GM18508 (cell line): ENCODE results near the gene BSCL2.
"Not testable (repeated sequence)": the region's sequence is repeated elsewhere in the genome, so short reads cannot be mapped to it uniquely, and the experiment has no call there.

Experiments
- ATAC-seq: cut with Tn5 transposase; IDR thresholded peaks from one replicate; pipeline ENCODE4 v1.9.1; 2021; ENCODE audit warnings: moderate number of reproducible peaks; ENCODE audit not compliant: insufficient read depth, unreplicated experiment

The BSCL2 gene

DNA sequence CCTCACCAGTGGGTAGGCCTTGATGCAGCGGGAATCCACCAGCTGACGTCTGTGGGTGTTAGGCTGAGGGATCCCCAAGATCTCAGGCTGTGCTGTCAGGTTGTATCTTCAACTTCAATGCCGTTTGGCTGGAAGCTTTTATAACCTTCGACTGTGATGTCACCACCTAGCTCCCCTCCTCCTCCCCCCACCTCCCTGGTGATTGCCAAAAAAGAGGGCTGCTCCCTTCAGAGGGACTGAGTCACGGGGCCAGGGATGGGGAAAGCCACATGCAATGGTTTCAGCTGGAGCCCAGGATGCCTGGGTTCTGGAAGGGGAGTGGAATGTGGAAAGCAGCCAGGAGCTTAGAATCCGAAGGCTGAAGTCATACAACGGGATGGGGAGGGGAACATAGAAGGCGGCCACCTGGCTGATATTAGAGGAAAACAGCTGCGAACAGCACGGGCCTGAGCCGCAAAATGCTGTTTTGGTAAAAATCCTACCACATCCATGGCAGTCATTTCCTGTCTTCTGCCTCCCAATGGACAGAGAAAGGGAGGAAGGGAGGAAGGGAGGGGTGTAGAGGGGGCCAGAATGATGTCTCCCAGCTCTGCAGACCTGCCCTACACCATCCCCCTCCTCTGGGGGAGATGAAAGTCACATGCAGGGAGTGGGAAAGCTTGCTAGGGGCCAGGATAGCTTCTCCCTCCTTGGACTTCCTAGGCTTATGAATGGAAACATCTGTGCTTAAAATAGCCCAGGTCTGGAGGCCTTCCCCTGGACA lies 17.6 kb downstream of the BSCL2 start, which contains the start of gene LRRN4CL:
LRRN4CL (minus strand) TSS at position 110 of the 763 bp plus-strand sequence. CDS start 1,022 bp downstream, outside the sequence.
- no peak for ATAC-seq

DNA sequence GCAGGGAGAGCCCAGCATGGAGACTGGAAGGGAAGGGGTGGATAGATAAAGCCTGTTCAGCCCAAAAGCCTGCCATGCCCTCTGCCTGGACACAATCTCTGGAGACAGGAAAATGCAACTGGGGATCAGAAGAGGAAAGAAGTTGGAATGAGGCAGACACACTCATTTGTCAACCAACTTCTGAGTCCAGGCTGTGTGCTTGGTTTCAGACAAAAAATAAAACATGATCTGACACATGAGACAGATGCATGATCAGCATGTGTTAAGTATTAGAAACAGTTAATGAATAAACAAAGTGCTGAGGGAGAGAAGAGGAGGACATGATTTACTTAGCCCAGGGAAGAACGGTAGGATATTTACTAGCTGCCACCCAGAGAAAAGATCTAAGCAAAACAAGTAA lies 18.7 kb downstream of the BSCL2 start:
- ATAC-seq = no peak

DNA sequence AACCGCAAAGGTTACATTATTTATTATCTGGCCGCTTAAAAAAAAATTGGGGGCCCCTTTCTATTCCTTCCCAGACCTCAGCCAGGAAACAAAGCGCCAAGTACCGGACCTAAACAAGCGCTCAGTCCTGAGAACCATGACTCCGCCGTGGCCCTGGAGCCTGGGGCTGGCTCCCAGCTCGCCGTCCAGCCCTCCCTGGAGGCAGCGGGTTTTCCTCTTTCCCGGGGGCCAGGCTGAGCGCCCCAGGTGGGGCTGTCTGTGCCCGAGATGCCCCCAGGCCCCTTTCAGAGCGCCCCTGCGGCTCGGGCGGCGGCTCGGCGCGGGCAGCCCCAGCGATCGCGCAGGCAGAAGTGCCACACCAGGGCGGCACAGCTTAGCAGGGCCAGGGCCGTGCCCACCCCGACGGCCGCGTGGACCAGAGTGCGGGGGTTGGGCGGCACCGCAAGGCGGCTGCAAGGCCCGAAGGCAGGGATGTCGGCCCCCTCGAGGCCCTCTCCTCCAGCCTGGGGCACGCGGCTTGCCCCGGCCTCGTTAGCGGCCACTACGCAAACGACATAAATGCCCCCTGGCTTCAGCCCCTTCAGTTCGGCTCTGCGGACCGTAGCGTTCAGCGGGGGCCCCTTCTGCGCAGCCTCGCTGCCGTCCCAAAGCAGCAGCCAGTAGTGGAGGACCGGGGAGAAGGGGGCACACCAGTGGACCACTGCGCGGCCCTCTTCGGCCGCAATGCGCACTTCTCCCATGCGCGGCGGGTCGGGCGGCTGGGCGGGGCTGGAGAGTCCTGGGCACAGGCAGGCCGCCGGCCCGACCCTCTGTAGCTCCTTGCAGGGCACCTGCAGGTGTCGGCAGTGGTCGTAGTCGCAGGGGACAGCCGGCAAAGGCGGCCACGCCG lies 19.5 kb downstream of the BSCL2 start:
- no peak for ATAC-seq

DNA sequence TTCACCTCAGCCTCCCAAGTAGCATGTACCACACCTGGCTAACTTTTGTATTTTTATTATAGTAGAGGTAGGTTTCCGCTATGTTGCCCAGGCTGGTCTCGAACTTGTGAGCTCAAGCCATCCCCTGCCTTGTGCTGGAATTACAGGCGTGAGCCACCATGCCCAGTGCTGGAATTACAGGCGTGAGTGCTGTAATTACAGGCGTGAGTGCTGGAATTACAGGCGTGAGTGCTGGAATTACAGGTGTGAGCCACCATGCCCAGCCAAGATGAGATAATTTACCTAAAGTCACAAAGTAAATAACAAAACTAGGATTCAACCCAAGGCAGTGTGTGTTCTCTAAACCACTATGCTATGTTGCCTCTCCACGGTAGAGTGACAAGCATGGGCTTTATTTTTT lies 24.7 kb downstream of the BSCL2 start:
- ATAC-seq = no peak

DNA sequence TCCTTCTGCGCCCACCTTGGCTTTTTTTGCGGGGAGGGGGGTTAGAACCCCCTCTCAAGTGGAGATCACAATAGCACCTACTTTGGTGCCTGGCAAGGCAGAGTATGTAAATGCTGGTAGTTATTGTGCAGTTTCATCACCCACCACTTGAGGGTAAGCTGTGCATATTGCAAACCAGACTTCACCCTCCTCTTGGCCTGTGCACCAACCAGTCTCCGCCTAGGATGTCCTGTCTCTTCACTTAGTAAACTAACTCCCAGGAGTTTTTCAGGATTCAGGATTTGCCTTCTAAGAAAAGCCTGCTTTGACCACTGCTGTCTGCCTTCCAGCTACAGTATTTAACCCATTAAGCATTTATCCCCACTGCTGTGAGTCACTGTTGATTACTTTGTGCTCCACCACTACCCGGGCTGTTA lies 26.4 kb downstream of the BSCL2 start:
- ATAC-seq = no peak

DNA sequence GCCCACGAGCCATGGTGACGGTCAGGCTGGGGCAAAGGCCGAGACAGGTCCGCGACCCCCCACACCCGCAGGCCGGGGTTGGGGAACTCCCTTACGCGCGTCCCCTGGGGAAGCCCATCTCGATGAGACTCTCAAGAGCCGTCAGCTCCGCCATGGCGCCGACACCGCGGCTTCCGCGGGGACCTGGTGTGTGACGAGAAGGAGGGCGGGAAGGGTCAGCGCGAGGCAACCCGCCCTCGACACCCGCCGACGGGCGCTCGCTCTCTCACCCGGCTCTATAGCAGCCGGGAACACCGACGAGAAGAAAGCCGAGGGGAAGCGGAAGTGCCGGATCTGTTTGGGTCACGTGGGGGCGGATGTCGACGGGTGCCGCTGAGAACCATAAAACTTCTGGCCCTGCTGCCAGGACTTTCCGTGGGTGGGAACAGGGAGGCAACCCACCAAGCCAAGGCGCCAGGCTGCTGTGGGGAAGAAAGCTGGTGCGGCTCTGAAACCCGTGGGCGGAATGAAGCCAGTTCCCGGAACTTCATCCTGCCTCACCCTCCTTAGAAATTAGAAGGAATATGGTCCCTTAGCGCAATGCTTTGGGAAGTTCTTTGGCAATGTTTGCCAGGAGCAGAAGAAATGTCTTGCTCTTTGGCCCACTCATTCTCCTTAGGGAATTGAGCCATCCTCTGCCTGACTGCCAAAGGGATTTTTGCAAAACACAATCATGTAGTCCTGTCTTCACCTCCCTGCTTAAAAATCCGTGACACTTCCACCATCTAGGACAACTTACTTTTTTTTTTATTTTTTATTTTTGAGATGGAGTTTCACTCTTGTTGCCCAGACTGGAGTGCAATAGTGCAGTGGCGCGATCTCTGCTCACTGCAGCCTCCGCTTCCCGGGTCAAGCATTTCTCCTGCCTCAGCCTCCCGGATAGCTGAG lies 28.2 kb downstream of the BSCL2 start, which contains the start of gene UBXN1:
UBXN1 (minus strand) TSS at position 304 of the 927 bp plus-strand sequence; CDS start at position 154, 150 bp downstream.
- ATAC-seq = no peak

DNA sequence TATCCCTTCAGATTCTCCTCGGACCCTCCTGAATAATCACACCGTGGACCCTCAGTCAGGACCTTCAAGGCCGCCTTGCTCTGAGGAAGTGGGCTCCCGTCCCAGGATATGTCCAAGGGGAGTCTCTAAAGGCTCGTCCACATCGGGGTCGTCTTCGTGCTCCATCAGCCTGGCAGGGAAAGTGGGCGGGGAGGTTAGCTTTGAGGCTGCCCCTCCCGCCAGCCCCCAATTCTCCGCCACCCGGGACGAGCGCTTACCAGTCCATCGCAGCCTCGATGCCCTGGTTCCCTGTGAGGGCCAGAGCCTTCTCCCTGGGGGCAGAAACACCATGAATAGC lies 28.8 kb downstream of the BSCL2 start:
- no peak for ATAC-seq

DNA sequence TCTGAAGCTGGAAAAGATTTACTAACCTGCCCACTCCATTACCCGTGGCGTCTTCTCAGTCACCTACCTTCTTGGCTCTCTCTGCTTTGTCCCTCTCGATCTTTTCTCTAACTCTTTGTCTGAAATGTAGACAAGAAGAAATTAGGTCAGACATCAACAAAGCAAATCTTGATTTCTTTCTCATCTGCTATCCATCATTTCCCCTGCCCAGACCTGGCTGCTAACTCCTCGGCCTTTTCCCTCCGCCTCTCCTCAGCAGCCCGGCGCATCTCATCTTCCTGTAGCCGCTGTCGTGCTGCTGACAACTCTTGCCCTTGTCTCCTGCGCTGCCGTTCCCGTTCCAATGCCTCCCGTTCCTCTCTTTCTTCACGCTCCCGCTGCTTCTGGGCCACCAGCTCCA lies 29.5 kb downstream of the BSCL2 start:
- ATAC-seq = no peak

DNA sequence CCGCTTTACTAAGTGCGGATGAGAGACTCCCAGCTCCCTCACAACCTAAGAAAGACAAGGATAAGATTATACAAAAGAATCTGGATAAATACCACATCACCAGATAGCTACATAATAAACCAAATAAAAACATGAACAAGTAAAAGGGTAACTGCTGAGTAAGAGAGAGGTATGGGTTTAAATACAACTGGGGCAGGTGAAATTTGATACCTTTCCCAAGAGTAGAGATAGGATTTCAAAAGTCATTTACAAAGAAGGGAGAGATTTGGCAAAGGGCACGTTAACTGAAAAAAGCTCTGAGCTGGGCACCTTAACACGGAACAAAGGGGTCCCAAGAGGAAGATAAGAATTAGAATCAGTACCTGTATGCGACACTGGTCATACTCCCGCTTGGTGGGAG lies 30.1 kb downstream of the BSCL2 start:
- ATAC-seq = no peak

DNA sequence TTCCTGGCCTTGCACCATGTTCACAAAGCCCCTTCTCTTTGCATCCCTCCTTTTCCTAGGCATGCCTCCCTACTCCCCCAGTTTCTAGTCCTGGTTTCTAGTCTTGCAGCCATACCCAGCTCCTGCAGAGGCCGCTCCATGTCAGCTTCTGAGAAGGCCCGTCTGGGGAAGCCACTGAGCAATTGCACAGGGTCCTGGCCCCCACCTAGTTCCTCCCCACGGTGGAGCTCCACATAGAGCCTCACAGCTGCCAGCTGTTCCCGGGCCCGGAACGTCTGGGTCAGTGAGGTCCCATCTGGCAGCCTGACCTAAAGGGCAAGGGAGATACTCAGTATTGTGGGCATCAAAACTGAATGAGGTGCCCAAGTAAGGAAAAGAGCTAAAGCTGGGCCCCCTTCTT lies 30.5 kb downstream of the BSCL2 start:
- ATAC-seq = no peak

DNA sequence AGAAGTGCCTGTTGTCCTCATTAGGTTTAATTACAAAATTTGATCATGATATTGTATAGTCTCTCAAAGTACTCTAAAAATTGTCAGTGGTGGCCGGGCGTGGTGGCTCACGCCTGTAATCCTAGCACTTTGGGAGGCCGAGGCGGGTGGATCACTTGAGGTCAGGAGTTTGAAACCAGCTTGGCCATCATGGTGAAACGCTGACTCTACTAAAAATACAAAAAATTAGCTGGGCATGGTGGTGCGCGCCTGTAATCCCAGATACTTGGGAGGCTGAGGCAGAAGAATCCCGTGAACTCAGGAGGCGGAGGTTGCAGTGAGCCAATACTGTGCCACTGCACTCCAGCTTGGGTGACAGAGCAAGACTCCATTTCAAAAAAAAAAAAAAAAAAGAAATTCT lies 31.8 kb downstream of the BSCL2 start:
- not testable (repeated sequence) for ATAC-seq

DNA sequence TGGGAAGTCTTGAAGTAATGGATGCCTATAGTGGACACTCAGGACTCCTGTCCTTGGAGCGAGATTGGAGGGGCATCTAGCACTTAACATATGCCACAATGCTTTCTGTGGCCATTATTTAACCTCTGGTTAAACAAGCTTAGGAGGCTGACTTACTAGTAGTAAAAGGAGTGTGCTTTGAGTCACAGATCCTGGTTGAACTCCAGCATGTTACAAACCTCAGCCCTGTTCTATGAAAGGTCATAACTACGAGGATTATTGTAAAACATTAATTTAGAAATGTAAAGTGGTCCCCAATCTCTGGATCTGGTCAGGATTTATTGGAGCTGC lies 34.1 kb downstream of the BSCL2 start:
- no peak for ATAC-seq

DNA sequence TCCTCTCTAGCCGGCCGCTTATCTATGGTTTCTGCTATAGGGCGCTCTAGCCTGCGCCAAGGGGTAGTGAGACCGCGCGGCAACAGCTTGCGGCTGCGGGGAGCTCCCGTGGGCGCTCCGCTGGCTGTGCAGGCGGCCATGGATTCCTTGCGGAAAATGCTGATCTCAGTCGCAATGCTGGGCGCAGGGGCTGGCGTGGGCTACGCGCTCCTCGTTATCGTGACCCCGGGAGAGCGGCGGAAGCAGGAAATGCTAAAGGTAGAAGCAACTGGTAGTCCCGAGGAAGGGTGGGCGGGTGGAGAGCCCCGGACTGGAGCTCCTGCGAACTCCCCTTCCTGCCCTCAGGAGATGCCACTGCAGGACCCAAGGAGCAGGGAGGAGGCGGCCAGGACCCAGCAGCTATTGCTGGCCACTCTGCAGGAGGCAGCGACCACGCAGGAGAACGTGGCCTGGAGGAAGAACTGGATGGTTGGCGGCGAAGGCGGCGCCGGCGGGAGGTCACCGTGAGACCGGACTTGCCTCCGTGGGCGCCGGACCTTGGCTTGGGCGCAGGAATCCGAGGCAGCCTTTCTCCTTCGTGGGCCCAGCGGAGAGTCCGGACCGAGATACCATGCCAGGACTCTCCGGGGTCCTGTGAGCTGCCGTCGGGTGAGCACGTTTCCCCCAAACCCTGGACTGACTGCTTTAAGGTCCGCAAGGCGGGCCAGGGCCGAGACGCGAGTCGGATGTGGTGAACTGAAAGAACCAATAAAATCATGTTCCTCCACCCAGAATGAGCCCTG lies 35.4 kb downstream of the BSCL2 start, which contains the start of the genes LBHD1 and UQCC3:
LBHD1 (minus strand) TSS at position 660 of the 782 bp plus-strand sequence. CDS start 2,236 bp downstream, outside the sequence.
UQCC3 (plus strand) TSS at position 66 of the 782 bp plus-strand sequence; CDS start at position 139, 73 bp downstream.
- no peak for ATAC-seq

DNA sequence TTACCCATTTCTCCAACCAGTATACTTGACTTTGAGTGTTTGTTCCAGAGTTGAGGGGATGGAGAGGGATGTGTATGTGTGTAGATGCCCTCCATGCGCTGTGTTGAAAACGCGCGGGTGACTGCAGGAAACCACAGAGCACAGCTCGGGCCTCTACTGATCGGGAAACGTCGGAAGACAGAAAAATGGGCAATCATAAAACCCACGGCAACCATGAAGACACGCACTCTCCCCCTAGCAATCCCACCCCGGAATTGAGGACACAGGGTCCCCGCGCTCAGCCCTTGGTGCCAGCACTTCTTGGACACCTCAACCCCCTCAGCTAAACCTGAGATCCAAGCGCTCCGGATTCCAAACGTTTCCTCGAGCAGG lies 36.0 kb downstream of the BSCL2 start:
- ATAC-seq = no peak

DNA sequence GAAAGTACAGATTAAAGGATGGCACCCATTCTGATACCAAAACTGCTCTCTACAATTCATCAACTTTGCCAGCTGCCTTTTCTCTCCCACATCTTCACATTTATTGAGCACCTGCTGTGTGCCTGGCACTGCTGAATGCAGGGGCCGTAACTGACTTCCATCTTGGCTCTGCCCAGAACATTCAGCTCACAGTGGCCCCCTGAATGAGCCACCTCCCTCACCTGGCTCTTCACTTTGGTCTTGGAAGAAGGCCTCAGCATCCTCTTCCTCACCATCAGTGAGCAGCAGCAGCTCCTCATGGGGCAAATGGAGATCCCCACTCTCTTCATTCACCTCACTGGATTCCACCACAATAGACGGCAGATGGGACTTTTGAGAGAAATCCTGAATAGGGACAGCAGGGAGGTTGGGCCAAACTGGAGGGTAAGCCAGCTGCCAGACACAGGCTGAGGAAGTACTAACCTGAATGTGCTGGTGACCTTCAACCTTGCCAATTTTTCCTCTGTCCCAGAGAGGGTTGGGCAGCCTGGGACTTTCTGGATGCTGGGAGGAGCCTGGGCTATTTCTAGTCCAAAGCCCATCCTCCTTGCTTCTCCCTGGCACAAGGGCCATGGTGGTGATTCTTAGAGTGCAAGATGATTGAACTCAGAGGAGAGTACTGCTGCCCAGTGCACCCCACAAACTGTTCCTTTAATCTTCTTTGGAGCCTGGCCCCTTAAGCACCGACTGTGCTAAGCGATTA lies 37.6 kb downstream of the BSCL2 start:
- ATAC-seq = no peak

DNA sequence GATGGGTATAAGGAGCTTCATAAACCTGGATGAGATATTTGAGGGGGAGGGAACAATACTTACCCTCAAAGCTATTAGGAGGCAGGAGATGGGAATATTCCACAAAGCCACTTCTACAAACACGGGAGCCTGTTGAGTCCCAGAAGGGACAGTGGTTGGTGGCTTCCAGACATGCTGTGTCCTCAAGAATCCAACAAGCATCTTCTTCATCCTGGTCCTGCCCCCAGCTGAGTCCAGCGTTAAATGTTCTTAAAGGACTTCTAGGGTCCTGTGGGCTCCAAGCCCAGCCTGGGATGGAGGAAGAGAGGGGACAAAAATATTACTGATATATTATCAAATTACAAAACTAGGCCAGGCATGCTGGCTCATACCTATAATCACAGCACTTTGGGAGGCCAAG lies 39.8 kb downstream of the BSCL2 start:
- ATAC-seq = no peak

DNA sequence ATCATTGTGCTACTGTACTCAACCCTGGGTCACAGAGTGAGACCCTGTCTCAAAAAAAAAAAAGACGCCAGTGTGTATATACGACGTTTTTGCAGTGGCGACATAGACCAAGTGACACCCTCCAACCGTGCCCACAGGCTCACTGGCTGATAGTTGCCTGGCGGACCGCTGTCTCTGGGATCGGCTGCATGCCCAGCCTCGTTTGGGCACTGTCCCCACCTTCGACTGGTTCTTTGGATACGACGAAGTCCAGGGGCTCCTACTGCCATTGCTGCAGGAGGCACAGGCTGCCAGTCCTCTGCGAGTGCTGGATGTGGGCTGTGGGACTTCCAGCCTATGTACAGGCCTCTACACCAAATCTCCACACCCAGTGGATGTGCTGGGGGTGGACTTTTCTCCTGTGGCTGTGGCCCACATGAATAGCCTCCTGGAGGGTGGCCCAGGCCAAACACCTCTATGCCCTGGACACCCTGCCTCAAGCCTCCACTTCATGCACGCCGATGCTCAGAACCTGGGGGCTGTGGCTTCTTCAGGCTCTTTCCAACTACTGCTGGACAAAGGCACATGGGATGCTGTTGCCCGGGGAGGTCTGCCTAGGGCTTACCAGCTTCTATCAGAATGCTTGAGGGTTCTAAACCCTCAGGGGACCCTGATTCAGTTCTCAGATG lies 40.8 kb downstream of the BSCL2 start:
- ATAC-seq = no peak

DNA sequence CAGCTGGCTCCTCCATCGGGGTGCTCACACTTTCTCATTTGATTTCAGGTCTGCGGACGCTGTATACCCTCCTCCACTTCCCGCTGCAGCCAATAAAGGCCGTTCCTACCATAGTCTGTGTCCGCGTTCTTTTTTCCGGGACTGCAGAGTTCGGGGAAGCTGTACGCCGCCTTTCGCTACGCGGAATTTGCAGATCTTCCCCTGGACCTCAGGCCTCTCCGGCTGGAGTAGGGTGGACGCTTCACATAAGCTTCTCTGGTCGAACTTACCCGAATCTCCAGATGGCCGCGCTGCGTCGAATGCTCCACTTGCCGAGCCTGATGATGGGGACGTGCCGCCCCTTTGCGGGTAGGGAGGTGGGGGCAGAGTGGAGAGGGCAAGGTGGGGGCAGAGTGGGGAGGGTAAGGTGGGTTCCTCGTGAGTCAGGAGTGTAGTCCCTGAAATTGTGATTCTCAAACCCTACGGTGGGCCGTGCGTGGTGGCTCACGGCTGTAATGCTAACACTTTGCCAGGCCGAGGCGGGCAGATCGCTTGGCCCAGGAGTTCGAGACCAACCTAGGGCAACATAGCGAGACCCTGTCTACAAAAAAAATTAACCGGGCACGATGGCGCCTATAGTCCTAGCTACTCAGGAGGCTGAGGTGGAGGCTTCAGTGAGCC lies 41.5 kb downstream of the BSCL2 start:
- no peak for ATAC-seq
